22Rv1 (cell line): Measurements from ENCODE around the gene ICA1.

Source experiments
- H3K27ac ChIP-seq: fragments of 450-650 bp; 2 replicates; pipeline ENCODE4 v1.5.1; 2017
- ZFX ChIP-seq: fragments of 450-650 bp; IDR thresholded peaks from 2 replicates; pipeline ENCODE4 v1.6.1; 2017; ENCODE audit warnings: antibody characterized with exemption, borderline replicate concordance
- TF ChIP-seq, protein P1 (sequence below): fragments of 450-650 bp; IDR thresholded peaks from 2 replicates; pipeline ENCODE4 v1.5.1; 2017; ENCODE audit warnings: mild to moderate bottlenecking

Gene ICA1

GRCh38 chr7:8155836-8156235, 106.1 kb downstream of the ICA1 start:
- H3K27ac ChIP-seq, result no peak overlapping the region
- TF ChIP-seq ZFX, result no peak
- TF ChIP-seq, protein P1, sequence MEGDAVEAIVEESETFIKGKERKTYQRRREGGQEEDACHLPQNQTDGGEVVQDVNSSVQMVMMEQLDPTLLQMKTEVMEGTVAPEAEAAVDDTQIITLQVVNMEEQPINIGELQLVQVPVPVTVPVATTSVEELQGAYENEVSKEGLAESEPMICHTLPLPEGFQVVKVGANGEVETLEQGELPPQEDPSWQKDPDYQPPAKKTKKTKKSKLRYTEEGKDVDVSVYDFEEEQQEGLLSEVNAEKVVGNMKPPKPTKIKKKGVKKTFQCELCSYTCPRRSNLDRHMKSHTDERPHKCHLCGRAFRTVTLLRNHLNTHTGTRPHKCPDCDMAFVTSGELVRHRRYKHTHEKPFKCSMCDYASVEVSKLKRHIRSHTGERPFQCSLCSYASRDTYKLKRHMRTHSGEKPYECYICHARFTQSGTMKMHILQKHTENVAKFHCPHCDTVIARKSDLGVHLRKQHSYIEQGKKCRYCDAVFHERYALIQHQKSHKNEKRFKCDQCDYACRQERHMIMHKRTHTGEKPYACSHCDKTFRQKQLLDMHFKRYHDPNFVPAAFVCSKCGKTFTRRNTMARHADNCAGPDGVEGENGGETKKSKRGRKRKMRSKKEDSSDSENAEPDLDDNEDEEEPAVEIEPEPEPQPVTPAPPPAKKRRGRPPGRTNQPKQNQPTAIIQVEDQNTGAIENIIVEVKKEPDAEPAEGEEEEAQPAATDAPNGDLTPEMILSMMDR, result no peak

DNA sequence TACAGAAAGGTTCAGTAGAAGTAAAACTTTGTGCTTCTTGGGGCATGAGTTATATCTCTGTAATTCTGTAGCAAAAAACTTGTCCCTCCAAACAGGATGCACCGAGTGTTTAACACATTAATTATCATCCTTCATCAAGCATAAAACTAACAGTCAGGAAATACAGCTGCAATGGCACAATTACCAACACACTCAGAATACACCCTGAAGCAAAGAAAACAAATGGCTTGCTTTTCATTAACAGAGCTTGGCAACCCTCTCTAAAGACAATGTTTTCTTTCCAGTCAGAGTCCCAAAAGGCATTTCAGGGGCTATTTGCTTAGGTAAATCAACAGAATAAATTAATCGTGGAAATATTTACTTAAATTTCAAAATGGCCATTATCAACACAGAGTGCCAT, 107.7 kb downstream of the ICA1 start:
- TF ChIP-seq ZFX, result no peak
- TF ChIP-seq, protein P1, result no peak
- peak overlapping the region; percentile 41 for H3K27ac ChIP-seq

DNA sequence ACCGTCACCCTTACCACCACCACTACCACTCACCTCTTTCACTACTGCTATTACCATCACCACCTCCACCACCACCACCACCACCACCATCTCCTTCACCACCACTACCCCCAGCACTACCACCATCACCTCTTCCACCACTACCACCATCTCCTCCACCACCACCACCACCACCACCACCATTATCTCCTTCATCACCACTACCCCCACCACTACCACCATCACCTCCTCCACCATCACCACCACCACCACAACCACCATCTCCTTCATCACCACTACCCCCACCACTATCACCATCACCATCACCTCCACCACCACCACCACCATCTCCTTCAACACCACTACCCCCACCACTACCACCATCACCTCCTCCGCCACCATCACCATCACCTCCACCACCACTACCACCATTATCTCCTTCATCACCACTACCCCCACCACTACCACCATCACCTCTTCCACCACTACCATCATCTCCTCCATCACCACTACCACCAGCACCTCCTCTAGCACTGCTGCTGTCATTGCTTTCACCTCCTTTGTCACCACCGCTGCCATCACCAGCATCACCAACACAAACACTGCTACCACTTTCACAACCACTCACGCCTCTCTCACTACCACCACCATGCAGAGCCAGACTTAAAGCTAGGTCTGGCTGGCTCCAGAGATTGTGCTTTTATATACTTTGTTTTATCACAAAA, 109.3 kb downstream of the ICA1 start:
- no peak for TF ChIP-seq ZFX
- TF ChIP-seq, protein P1, result no peak
- H3K27ac ChIP-seq, result no peak overlapping the region

- no peak for TF ChIP-seq ZFX
- TF ChIP-seq, protein P1, result no peak
- no peak overlapping the region for H3K27ac ChIP-seq
Measured at GRCh38 chr7:8151161-8151725, 110.7 kb downstream of the ICA1 start.

DNA sequence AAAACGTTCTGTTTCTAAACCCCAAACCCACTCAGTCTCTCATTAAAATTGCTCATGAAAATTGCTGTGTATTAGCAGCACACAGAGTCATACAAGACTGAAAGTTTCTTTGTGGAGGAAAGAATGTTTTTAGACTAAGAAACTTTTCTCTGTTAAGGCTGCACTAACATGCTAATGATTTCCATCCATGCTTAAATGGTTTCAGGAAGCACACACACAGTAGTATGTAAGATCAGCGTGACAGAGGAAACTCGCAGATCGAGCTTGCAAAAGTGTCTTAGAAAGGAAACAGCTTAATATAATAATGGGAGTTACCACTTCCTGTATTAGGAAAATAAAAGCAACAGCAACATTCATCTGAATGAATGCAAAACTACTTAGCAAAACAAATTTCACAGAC, 112.7 kb downstream of the ICA1 start:
- TF ChIP-seq ZFX, result no peak
- TF ChIP-seq, protein P1, result no peak
- no peak overlapping the region for H3K27ac ChIP-seq

DNA sequence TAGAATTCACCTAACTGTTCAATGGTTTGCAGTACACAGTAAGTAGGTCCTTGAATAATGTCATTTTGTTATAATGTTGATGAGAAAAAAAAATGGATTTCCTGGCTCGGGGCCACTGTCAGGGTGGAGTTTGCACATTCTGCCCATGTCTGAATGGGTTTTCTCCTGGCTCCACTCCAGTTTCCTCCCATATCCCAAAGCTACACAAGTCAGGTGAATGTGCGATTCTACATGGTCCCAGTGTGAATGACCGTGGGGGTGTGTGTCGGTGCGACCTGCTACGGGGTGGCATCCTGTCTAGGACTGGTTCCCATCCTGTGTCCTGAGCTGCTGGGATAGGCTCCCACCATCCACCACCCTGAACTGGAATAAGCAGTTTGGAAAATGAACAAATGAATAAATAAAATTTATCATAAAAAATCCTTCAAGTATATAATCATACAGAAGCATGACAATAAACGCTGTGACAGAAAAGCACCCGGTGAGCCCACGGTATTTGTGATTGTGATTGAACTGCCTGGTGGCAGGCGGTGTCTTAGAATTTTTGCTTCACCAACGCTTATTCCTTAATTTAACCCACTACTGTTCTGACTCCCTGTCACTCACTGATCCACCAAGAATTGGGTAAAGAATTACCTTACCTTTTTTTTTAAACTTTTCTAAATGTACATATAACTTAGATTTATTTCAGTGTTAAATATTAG, 114.1 kb downstream of the ICA1 start:
- H3K27ac ChIP-seq, result no peak overlapping the region
- no peak for TF ChIP-seq ZFX
- TF ChIP-seq, protein P1, result no peak

GRCh38 chr7:8146788-8147413, 115.1 kb downstream of the ICA1 start:
- no peak overlapping the region for H3K27ac ChIP-seq
- TF ChIP-seq, protein P1, result no peak
- no peak for TF ChIP-seq ZFX
